AG04450 (cell line): ENCODE data around the gene PHF13. TPM values are rescaled to one million over a fixed set of nuclear protein-coding genes. Genes with fewer than 3 reads are reported as not detected.

Source experiments
- CTCF ChIA-PET: fragments of 300-600, 350-600 bp; formaldehyde crosslinking; extraction: SDS; loops from one replicate; lab custom pipeline; 2022; ENCODE audit warnings: antibody characterized with exemption, inconsistent platforms; lab: Charles Lee
- POLR2A ChIA-PET: fragments of 350-600 bp; formaldehyde crosslinking; extraction: SDS; loops from one replicate; lab custom pipeline; 2021; ENCODE audit warnings: antibody characterized with exemption, inconsistent platforms; lab: Yijun Ruan, JAX
- DNase-seq: peaks from one replicate; pipeline ENCODE4 v3.0.0-alpha.2; 2011; ENCODE audit warnings: low read depth, low spot score
- H3K27ac ChIP-seq: one replicate; pipeline ENCODE4 v1.5.1; 2012; ENCODE audit warnings: low read depth, low read length, control low read depth
- H3K27me3 ChIP-seq: one replicate; pipeline ENCODE4 v1.6.0; 2012; ENCODE audit warnings: low read length; ENCODE audit not compliant: control insufficient read depth, insufficient read depth
- H3K4me3 ChIP-seq: 2 replicates; pipeline ENCODE4 v1.5.1; 2011; ENCODE audit warnings: mild to moderate bottlenecking, low read depth, low read length, control low read depth
- H3K9me3 ChIP-seq: 2 replicates; pipeline ENCODE4 v1.5.1; 2012; ENCODE audit warnings: low read length; ENCODE audit not compliant: control insufficient read depth, insufficient read depth
- CTCF ChIP-seq: IDR thresholded peaks from 2 replicates; pipeline ENCODE4 v1.5.1; 2011; ENCODE audit warnings: low read depth, low read length, control low read depth, inconsistent platforms
- polyA plus RNA-seq: library from polyadenylated mRNA; depleted of rRNA; stranded (reverse); fragments of >200 nt; gene quantifications from 2 replicates; pipeline ENCODE4 v1.2.3, GENCODE V29; 2011

Gene PHF13
- polyA plus RNA-seq, 1 experiment: 11.6 TPM

- H3K27me3 ChIP-seq: peaks cover 19% of the 10 kb centered on the region
- DNase-seq: no peak
- TF ChIP-seq CTCF: no peak
- ChIA-PET CTCF (interaction anchor here (3.0 kb wide), 1 partner anchor 18 kb away, joined by 12 read pairs; the partner anchor contains the start of genes NOL9 and TAS1R1), POLR2A (interaction anchor here (0.6 kb wide), 2 partner anchors 14 to 15 kb away, joined by 3 to 9 read pairs; no protein-coding TSS in a partner anchor)
- peaks cover 7% of the 10 kb centered on the region for H3K9me3 ChIP-seq
- H3K27ac ChIP-seq: no peak overlapping the region
- no peak overlapping the region for H3K4me3 ChIP-seq
Observed at GRCh38 chr1:6572653-6573383, 40.7 kb upstream of the PHF13 start.

- Histone ChIP-seq H3K4me3 (no peak overlapping the region), H3K27ac (no peak overlapping the region), H3K27me3 (peaks cover 15% of the 10 kb centered on the region), H3K9me3 (peaks cover 7% of the 10 kb centered on the region)
- ChIA-PET POLR2A (interaction anchor here (1.6 kb wide), 1 partner anchor 28 kb away, joined by 4 read pairs; no protein-coding TSS in a partner anchor), CTCF (interaction anchor here (3.0 kb wide), 1 partner anchor 19 kb away, joined by 12 read pairs; the partner anchor contains the start of genes NOL9 and TAS1R1)
- DNase-seq: no peak
- no peak for TF ChIP-seq CTCF
Observed at GRCh38 chr1:6574025-6574620, 39.4 kb upstream of the PHF13 start.

- ChIA-PET POLR2A (interaction anchor here (1.6 kb wide), 1 partner anchor 27 kb away, joined by 4 read pairs; no protein-coding TSS in a partner anchor), CTCF (interaction anchor here (3.0 kb wide), 1 partner anchor 20 kb away, joined by 12 read pairs; the partner anchor contains the start of genes NOL9 and TAS1R1)
- peaks cover 9% of the 10 kb centered on the region for H3K27me3 ChIP-seq
- no peak for DNase-seq
- TF ChIP-seq CTCF: no peak
- no peak overlapping the region for H3K4me3 ChIP-seq
- peaks cover 7% of the 10 kb centered on the region for H3K9me3 ChIP-seq
- H3K27ac ChIP-seq: no peak overlapping the region
Observed at GRCh38 chr1:6574818-6575217, 38.7 kb upstream of the PHF13 start.

DNA sequence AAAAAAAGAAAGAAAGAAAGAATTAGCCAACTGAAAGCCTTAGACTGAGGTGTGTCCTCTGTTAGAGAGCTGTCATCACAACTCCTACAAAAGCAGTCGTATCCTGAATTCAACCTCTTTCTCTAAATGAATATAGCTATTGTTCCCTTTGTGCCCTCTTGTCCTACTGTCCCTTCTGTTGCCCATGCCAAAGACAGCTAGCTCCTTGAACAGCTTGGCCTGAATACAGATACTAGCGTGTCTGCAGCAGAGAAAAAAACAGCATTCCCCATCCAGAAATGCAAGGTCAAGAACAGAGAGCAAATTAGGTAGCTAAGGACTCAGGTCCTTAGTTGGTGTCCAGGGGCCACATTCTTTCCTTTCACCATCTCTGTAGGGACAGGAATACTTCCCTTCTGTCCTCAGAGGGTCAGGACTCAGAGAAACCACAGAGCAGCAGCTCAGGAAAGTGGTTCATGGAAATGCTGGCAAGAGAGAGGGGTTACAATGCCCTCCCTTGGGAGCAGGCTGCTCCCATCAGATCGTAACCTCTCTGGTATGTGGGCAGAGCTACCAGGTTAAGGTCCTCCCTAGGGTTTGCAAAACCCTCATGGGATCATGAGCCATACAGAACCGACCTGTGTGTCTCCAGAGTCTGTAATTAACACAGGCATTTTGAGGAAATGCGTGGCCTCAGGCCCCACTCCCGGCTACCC lies 35.6 kb upstream of the PHF13 start:
- CTCF ChIA-PET: interaction anchor here (1.4 kb wide), 1 partner anchor 23 kb away, joined by 5 read pairs; the partner anchor contains the start of genes NOL9 and TAS1R1
- POLR2A ChIA-PET: interaction anchor here (0.6 to 1.3 kb wide), 2 partner anchors 11 to 84 kb away, joined by 3 to 4 read pairs; no protein-coding TSS in a partner anchor

More for the DNA sequence above, 35.6 kb upstream of the PHF13 start:
- Histone ChIP-seq H3K4me3 (no peak overlapping the region), H3K27me3 (no peaks in the 10 kb centered on the region), H3K27ac (no peak overlapping the region), H3K9me3 (no peaks in the 10 kb centered on the region)
- TF ChIP-seq CTCF: no peak
- no peak for DNase-seq
